Bronchial epithelial cell (primary cell): Measurements from ENCODE around the gene CMSS1. TPM values are rescaled to one million over a fixed set of nuclear protein-coding genes. Genes with fewer than 3 reads are reported as not detected.
A peak's percentile ranks its signal among the peaks of the same experiment; 100 is the strongest.

Experiments used
- DNase-seq: peaks from one replicate; pipeline ENCODE4 v3.0.0-alpha.2; 2010; ENCODE audit warnings: low read depth
- FAIRE-seq: peaks from 2 replicates; lab custom pipeline; 2011; peaks lifted over from hg19 to GRCh38; lab: Jason Lieb, UNC
- H3K27me3 ChIP-seq: 2 replicates; pipeline ENCODE4 v1.5.1; 2011; ENCODE audit warnings: low read length; ENCODE audit not compliant: control insufficient read depth, insufficient read depth
- H3K36me3 ChIP-seq: 2 replicates; pipeline ENCODE4 v1.5.1; 2011; ENCODE audit warnings: low read length; ENCODE audit not compliant: control insufficient read depth, insufficient read depth
- H3K4me3 ChIP-seq: 2 replicates; pipeline ENCODE4 v1.5.1; 2011; ENCODE audit warnings: mild to moderate bottlenecking, low read depth, low read length, control low read depth
- total RNA-seq: library from RNA; depleted of rRNA; stranded (reverse); fragments of >200 nt; gene quantifications from 2 replicates; pipeline ENCODE4 v1.2.1, GENCODE V29; 2014
- TF ChIP-seq, protein P1 (sequence below): IDR thresholded peaks from 2 replicates; pipeline ENCODE4 v1.5.1; 2011; ENCODE audit warnings: mild to moderate bottlenecking, moderate library complexity, low read length, control low read depth, inconsistent platforms; ENCODE audit not compliant: insufficient read depth, severe bottlenecking

CMSS1 gene
- total RNA-seq, 1 donor from 2014 or later = 21.3 TPM

GRCh38 chr3:99965077-99965476 is 147.4 kb downstream of the CMSS1 start:
- TF ChIP-seq, protein P1, sequence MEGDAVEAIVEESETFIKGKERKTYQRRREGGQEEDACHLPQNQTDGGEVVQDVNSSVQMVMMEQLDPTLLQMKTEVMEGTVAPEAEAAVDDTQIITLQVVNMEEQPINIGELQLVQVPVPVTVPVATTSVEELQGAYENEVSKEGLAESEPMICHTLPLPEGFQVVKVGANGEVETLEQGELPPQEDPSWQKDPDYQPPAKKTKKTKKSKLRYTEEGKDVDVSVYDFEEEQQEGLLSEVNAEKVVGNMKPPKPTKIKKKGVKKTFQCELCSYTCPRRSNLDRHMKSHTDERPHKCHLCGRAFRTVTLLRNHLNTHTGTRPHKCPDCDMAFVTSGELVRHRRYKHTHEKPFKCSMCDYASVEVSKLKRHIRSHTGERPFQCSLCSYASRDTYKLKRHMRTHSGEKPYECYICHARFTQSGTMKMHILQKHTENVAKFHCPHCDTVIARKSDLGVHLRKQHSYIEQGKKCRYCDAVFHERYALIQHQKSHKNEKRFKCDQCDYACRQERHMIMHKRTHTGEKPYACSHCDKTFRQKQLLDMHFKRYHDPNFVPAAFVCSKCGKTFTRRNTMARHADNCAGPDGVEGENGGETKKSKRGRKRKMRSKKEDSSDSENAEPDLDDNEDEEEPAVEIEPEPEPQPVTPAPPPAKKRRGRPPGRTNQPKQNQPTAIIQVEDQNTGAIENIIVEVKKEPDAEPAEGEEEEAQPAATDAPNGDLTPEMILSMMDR = no peak
- Histone ChIP-seq H3K4me3 (no peak overlapping the region), H3K36me3 (no peaks in the 10 kb centered on the region), H3K27me3 (no peaks in the 10 kb centered on the region)
- peak; percentile 78 for DNase-seq
- FAIRE-seq = no peak

DNA sequence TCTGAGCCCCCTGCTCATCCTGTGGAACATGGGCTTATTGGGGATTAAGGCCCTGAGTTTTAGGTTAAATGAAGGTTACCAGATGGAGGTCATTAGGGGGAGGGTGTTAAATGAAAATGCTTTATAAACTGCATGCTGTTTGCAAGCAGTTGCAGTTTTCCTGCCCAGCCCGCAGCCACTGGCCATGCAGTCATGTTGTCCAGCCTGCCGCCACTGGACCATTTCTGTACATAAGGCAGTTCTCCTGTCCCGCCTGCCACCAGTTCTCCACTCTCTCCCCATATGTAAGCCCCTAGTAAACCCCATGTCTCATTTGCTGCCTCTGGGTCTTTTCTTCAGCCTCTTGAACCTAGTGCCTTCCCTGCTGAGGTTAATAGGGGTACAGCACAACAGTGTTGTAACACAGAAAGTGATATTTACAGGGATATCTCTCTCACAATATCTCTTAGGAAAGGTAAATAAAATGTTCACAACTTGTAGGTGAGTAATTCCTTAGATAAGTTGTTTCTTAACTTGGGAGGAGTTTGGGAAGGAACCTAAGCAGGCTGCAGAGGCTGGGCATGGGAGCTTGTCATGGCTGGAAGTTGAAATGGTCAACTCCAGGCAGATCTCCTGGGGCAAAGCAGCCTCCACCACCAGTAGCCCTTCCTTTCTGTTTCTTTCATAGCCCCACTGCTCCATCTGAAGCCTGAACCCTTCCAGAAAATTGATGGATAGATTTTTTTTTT is 148.2 kb downstream of the CMSS1 start:
- no peak for FAIRE-seq

DNA sequence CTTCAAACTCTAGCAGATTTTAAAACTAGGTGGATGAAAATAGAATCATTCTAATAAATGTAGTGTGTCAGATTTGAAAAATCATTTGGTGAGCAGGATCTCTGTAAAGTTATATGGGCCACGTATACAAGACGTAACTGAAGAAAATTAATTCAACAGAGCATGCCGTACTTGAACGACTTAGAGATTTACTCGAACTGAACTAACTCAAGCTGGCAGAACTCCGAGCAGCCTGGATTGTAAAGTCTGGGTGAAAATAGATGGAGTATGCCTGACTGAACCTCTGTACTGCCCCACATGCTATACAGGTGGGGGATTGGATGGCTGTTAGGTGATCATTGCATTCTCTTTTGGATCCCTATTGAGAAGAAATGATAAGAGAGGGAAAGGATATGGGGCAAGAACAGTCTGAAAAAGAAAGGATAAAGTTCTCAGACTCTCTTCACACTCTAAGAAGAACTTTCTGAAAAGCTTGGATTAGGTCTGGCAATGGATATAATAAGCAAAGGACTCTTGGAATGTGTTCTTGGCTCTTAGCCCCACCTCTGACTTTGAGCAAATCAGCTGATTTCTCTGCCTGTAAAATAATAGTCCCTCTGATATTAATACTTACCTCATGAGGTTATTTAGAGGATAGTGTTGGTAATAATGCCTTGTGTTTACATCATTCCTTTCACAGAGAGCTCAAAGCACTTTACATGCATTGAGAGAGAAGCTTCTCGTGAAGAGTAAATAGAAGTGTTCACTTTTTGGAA is 149.2 kb downstream of the CMSS1 start:
- H3K27me3 ChIP-seq = no peaks in the 10 kb centered on the region
- FAIRE-seq = no peak
- no peak for DNase-seq
- TF ChIP-seq, protein P1 = no peak
- no peak overlapping the region for H3K4me3 ChIP-seq
- no peaks in the 10 kb centered on the region for H3K36me3 ChIP-seq

More for the DNA sequence above, 148.2 kb downstream of the CMSS1 start:
- Histone ChIP-seq H3K27me3 (no peaks in the 10 kb centered on the region), H3K4me3 (no peak overlapping the region), H3K36me3 (no peaks in the 10 kb centered on the region)
- TF ChIP-seq, protein P1 = no peak
- DNase-seq = peak; percentile 65

DNA sequence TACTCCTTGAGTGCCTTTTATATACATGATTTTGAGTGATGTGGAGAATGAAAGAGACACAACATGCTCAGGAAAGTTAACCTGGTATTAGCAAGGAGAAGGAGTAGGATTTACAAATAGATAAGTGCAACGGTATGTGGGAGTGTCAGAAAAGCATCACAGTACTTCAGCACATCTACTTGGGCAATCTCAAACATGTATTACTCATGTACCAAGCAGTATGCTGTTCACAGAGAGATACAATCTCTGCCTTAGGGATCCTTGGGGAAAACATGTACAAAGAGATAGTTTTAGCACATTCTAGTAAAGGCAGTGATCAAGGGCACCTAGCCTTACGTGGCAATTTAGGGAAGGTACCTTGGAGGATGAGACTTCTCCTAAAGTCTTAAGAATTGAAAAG is 150.1 kb downstream of the CMSS1 start:
- no peak overlapping the region for H3K4me3 ChIP-seq
- H3K36me3 ChIP-seq = no peaks in the 10 kb centered on the region
- FAIRE-seq (peak; percentile 36), DNase-seq (peak; percentile 82)
- H3K27me3 ChIP-seq = no peaks in the 10 kb centered on the region
- TF ChIP-seq, protein P1 = no peak

DNA sequence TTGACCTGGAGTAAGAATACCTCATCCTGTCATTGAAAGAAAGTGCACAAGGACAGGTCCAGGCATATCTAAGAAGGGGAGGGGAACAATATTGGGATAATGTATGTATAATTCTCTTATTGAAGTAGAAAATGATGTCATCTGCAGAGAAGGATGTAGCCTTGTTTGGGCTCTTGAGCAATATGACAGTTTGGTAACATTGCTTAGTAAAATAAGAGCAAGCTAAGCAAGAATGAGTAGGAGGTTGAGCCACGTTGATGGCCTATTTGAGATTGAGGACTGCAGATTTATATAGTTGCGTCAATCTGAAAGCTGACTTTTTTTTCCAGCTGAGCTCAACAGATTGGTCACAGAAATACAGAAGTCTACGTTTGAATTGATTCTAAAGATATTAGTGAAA is 151.5 kb downstream of the CMSS1 start:
- TF ChIP-seq, protein P1 = no peak
- H3K27me3 ChIP-seq = no peaks in the 10 kb centered on the region
- FAIRE-seq (no peak), DNase-seq (peak; percentile 88)
- H3K36me3 ChIP-seq = no peaks in the 10 kb centered on the region
- H3K4me3 ChIP-seq = no peak overlapping the region
